22Rv1 (cell line): ENCODE measurements around the gene CYP21A2.
"Not testable (repeated sequence)": the region's sequence is repeated elsewhere in the genome, so short reads cannot be mapped to it uniquely, and the experiment has no call there.

Experiments
- H3K27ac ChIP-seq: fragments of 450-650 bp; 2 replicates; pipeline ENCODE4 v1.5.1; 2017
- CTCF ChIP-seq: fragments of 450-650 bp; IDR thresholded peaks from 2 replicates; pipeline ENCODE4 v1.5.1; 2017; ENCODE audit warnings: mild to moderate bottlenecking
- ZFX ChIP-seq: fragments of 450-650 bp; IDR thresholded peaks from 2 replicates; pipeline ENCODE4 v1.6.1; 2017; ENCODE audit warnings: antibody characterized with exemption, borderline replicate concordance

The CYP21A2 gene

GRCh38 chr6:32057966-32058365, 19.8 kb downstream of the CYP21A2 start:
- H3K27ac ChIP-seq: no peak overlapping the region
- TF ChIP-seq ZFX (no peak), CTCF (no peak)

- no peak overlapping the region for H3K27ac ChIP-seq
- no peak for TF ChIP-seq CTCF
- TF ChIP-seq ZFX: no peak
Observed at GRCh38 chr6:32058511-32058963, 20.3 kb downstream of the CYP21A2 start.

DNA sequence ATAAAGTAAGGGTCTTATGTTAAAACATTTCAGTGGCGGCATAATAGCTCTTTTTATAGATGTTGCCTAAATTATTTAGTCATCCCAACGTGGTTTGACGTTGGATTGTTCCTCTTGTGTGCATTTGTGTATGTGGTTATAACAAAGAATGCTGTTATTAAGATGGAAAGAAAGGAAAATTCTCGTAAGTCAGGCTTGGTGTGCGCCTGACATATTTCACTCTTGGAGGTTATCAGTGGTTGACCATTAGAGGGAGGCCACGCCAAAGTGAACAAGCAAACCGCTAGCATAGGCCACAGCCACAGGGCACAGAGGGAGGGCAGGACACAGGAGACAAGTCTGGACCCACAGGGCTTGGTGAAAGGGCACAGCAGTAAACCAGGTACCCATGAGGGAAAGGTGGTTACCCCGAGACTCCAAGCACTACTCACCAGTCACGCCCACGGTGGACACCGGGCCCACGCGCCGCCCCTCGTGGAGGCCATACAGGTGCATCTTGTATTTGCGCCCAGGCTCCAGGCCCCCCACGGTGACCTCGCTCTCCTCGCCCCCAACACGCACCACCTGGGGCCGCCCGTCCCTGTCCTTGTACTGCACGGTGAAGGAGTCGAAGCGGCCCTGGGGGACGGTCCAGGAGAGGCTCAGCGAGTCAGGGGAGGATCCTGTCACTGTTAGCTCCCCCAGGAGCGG, 22.9 kb downstream of the CYP21A2 start:
- TF ChIP-seq CTCF: no peak
- no peak for TF ChIP-seq ZFX
- no peak overlapping the region for H3K27ac ChIP-seq

DNA sequence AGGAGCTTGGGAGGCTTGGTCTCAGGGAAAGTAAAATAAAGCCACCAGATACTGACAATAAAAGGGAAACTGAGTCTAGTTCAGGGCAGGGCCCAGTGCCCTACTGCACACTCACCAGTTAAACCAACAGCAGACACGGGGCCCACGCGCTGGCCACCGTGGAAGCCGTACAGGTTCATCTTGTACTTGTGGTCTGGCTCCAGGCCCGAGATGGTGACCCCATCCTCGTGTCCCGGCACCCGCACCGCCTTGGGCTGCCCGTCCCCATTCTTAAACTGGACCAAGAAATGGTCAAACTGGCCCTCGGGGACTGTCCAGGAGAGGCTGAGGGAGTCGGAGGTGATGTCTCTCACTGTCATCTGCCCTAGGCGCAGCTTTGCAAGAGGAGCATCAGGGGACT, 26.5 kb downstream of the CYP21A2 start:
- TF ChIP-seq ZFX (no peak), CTCF (no peak)

GRCh38 chr6:32067521-32067920, 29.3 kb downstream of the CYP21A2 start:
- not testable (repeated sequence) for H3K27ac ChIP-seq

More for the DNA sequence above, 26.5 kb downstream of the CYP21A2 start:
- H3K27ac ChIP-seq: no peak overlapping the region

DNA sequence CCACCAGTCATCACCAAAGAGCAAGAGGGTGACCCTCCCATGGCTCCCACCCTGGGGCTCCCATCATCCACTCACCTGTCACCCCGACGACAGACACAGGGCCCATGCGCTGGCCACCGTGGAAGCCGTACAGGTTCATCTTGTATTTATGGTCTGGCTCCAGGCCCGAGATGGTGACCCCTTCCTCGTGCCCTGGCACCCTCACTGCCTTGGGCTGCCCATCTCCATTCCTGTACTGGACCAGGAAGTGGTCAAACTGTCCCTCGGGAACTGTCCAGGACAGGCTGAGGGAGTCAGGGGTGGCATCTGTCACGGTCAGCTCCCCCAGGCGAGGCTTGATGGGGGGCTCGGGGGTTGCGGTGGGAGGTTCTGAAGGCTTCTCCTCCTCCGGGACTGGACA, 30.1 kb downstream of the CYP21A2 start:
- not testable (repeated sequence) for H3K27ac ChIP-seq

GRCh38 chr6:32068867-32069266, 30.7 kb downstream of the CYP21A2 start:
- TF ChIP-seq ZFX (no peak), CTCF (no peak)
- no peak overlapping the region for H3K27ac ChIP-seq

- H3K27ac ChIP-seq: no peak overlapping the region
- no peak for TF ChIP-seq CTCF
- no peak for TF ChIP-seq ZFX
Observed at GRCh38 chr6:32069460-32069859, 31.2 kb downstream of the CYP21A2 start.
